H9 (cell line): ENCODE results near the gene FAM229B. TPM values are rescaled to one million over a fixed set of nuclear protein-coding genes. Genes with fewer than 3 reads are reported as not detected.

Source experiments
- DNase-seq: peaks from one replicate; pipeline ENCODE4 v3.0.0-alpha.2; 2017
- H2AFZ ChIP-seq: one replicate; pipeline ENCODE4 v1.6.1; 2013; ENCODE audit warnings: mild to moderate bottlenecking, low read length, control low read depth, moderate library complexity
- H2AK5ac ChIP-seq: 2 replicates; pipeline ENCODE4 v1.6.1; 2013; ENCODE audit warnings: low read length, control low read depth, mixed read lengths; ENCODE audit not compliant: insufficient read length
- H2BK120ac ChIP-seq: one replicate; pipeline ENCODE4 v1.6.1; 2013; ENCODE audit warnings: low read depth, mild to moderate bottlenecking, low read length, control low read depth, inconsistent platforms; ENCODE audit not compliant: poor library complexity, severe bottlenecking
- H2BK12ac ChIP-seq: 2 replicates; pipeline ENCODE4 v1.6.1; 2013; ENCODE audit warnings: low read length, control low read depth, mixed read lengths, low read depth; ENCODE audit not compliant: insufficient read length
- H2BK15ac ChIP-seq: 2 replicates; pipeline ENCODE4 v1.6.1; 2013; ENCODE audit warnings: low read depth, low read length, control low read depth
- H2BK20ac ChIP-seq: one replicate; pipeline ENCODE4 v1.6.1; 2013; ENCODE audit warnings: low read depth, mild to moderate bottlenecking, low read length, control low read depth, inconsistent platforms; ENCODE audit not compliant: poor library complexity, severe bottlenecking
- H2BK5ac ChIP-seq: 2 replicates; pipeline ENCODE4 v1.6.1; 2013; ENCODE audit warnings: low read length, control low read depth, mixed read lengths; ENCODE audit not compliant: insufficient read length
- H3K14ac ChIP-seq: 2 replicates; pipeline ENCODE4 v1.6.1; 2013; ENCODE audit warnings: low read length, control low read depth; ENCODE audit not compliant: insufficient read depth
- H3K18ac ChIP-seq: 2 replicates; pipeline ENCODE4 v1.6.1; 2013; ENCODE audit warnings: low read depth, mild to moderate bottlenecking, mixed read lengths, low read length, control low read depth; ENCODE audit not compliant: insufficient read length
- H3K23ac ChIP-seq: 2 replicates; pipeline ENCODE4 v1.6.1; 2013; ENCODE audit warnings: low read length, control low read depth, mixed read lengths, low read depth; ENCODE audit not compliant: insufficient read length
- H3K23me2 ChIP-seq: 2 replicates; pipeline ENCODE4 v1.6.1; 2013; ENCODE audit warnings: low read depth, mild to moderate bottlenecking, mixed read lengths, low read length, control low read depth; ENCODE audit not compliant: insufficient read length, poor library complexity, severe bottlenecking
- H3K27ac ChIP-seq: 2 replicates; pipeline ENCODE4 v1.5.1; 2013; ENCODE audit warnings: low read length, control low read depth, mixed read lengths, low read depth; ENCODE audit not compliant: insufficient read length
- H3K27me3 ChIP-seq: 2 replicates; pipeline ENCODE4 v1.6.1; 2013; ENCODE audit warnings: low read length, control low read depth, inconsistent platforms; ENCODE audit not compliant: insufficient read depth
- H3K4ac ChIP-seq: 2 replicates; pipeline ENCODE4 v1.6.1; 2013; ENCODE audit warnings: low read depth, mild to moderate bottlenecking, control low read depth, inconsistent platforms, low read length, moderate library complexity
- H3K4me1 ChIP-seq: 2 replicates; pipeline ENCODE4 v1.6.1; 2013; ENCODE audit warnings: low read length, control low read depth, inconsistent platforms; ENCODE audit not compliant: insufficient read depth
- H3K4me2 ChIP-seq: 2 replicates; pipeline ENCODE4 v1.6.1; 2013; ENCODE audit warnings: low read length, control low read depth, mixed read lengths; ENCODE audit not compliant: insufficient read length, insufficient read depth
- H3K56ac ChIP-seq: 2 replicates; pipeline ENCODE4 v1.6.1; 2013; ENCODE audit warnings: low read depth, mild to moderate bottlenecking, mixed read lengths, low read length, control low read depth; ENCODE audit not compliant: insufficient read length
- H3K79me1 ChIP-seq: 2 replicates; pipeline ENCODE4 v1.6.1; 2013; ENCODE audit warnings: low read depth, mild to moderate bottlenecking, moderate library complexity, low read length, control low read depth, inconsistent platforms; ENCODE audit not compliant: insufficient read depth, poor library complexity, severe bottlenecking
- H3K79me2 ChIP-seq: 2 replicates; pipeline ENCODE4 v1.6.1; 2013; ENCODE audit warnings: low read length, control low read depth, inconsistent platforms; ENCODE audit not compliant: insufficient read depth
- H3K9ac ChIP-seq: 2 replicates; pipeline ENCODE4 v1.6.1; 2013; ENCODE audit warnings: low read length, control low read depth, mixed read lengths; ENCODE audit not compliant: insufficient read length; ENCODE audit errors: extremely low read depth
- H3K9me3 ChIP-seq: one replicate; pipeline ENCODE4 v1.6.1; 2013; ENCODE audit warnings: low read depth, low read length, inconsistent platforms; ENCODE audit not compliant: control insufficient read depth
- H3T11ph ChIP-seq: one replicate; pipeline ENCODE4 v1.6.1; 2013; ENCODE audit warnings: mild to moderate bottlenecking, low read length, control low read depth, inconsistent platforms
- H4K20me1 ChIP-seq: one replicate; pipeline ENCODE4 v1.6.1; 2013; ENCODE audit not compliant: control insufficient read depth, insufficient read length, insufficient read depth
- H4K5ac ChIP-seq: 2 replicates; pipeline ENCODE4 v1.6.1; 2013; ENCODE audit warnings: low read depth, mild to moderate bottlenecking, mixed read lengths, low read length, control low read depth; ENCODE audit not compliant: insufficient read length
- H4K8ac ChIP-seq: replicated peaks from 2 replicates; pipeline ENCODE4 v1.6.1; 2013; ENCODE audit warnings: low read length, control low read depth, mixed read lengths, low read depth; ENCODE audit not compliant: insufficient read length
- H4K91ac ChIP-seq: 2 replicates; pipeline ENCODE4 v1.6.1; 2013; ENCODE audit warnings: low read depth, mild to moderate bottlenecking, moderate library complexity, mixed read lengths, low read length, control low read depth; ENCODE audit not compliant: insufficient read length
- H3K27ac Mint-ChIP-seq, 3 experiments: 2 replicates in 2 of 3; 3 replicates in 1 of 3; pipeline ENCODE4 v1.8.0; 2020 to 2021; ENCODE audit warnings: mixed read lengths in 3 of 3, mild to moderate bottlenecking in 1 of 3, moderate library complexity in 1 of 3
- H3K27me3 Mint-ChIP-seq: 2 replicates; pipeline ENCODE4 v1.8.0; 2021; ENCODE audit warnings: low read depth, mild to moderate bottlenecking, moderate library complexity, mixed read lengths
- H3K36me3 Mint-ChIP-seq, 3 experiments: 2 replicates in 2 of 3; 3 replicates in 1 of 3; pipeline ENCODE4 v1.8.0; 2020 to 2021; ENCODE audit warnings: low read depth in 3 of 3, mixed read lengths in 3 of 3; ENCODE audit not compliant: insufficient read depth in 1 of 3
- H3K4me1 Mint-ChIP-seq, 2 experiments: 2 replicates each; pipeline ENCODE4 v1.8.0; 2020; ENCODE audit warnings: mixed read lengths in 2 of 2
- H3K4me3 Mint-ChIP-seq, 2 experiments: 2 replicates in 1 of 2; 3 replicates in 1 of 2; pipeline ENCODE4 v1.8.0; 2020 to 2021; ENCODE audit warnings: mild to moderate bottlenecking in 2 of 2, mixed read lengths in 2 of 2, moderate library complexity in 1 of 2
- H3K9me3 Mint-ChIP-seq, 2 experiments: 2 replicates in 1 of 2; 3 replicates in 1 of 2; pipeline ENCODE4 v1.8.0; 2020; ENCODE audit warnings: mild to moderate bottlenecking in 2 of 2, mixed read lengths in 2 of 2, moderate library complexity in 1 of 2
- CTCF ChIP-seq: fragments of 200-600 bp; sonication (generic); conservative IDR thresholded peaks from 3 replicates; pipeline ENCODE4 v1.8.0; 2021; ENCODE audit warnings: antibody characterized with exemption, mild to moderate bottlenecking
- WGBS: extraction: QIAGEN DNeasy Blood & Tissue Kit; methylation state at CpG from one replicate; pipeline ENCODE4 v1.1.7; 2013; ENCODE audit warnings: missing lambda C conversion rate, low lambda C conversion rate, mixed read lengths; ENCODE audit not compliant: insufficient read length; ENCODE audit errors: extremely low coverage; 5-methylcytosine and 5-hydroxymethylcytosine counted together
- total RNA-seq: library from RNA; stranded (reverse); gene quantifications from 2 replicates; pipeline ENCODE4 v1.2.1, GENCODE V29; 2021

FAM229B gene
- total RNA-seq, 1 experiment from 2014 or later = 8.2 TPM

DNA sequence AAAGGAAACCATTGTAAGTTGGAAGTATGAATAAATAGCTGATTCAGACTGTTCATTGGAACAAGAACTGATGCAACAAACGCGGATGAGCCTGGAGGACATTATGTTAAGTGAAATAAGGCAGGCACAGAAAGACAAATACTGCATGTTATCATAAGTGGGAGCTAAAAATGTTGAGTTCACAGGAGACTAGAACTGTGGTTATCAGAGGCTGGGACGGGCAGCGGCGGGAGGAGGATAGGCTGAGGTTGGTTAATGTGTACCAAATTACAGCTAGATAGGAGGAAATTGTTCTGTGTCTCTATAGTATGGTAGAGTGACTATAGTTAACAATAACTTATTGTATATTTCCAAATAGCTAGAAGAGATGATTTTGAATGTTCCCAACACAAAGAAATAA lies 40.8 kb downstream of the FAM229B start:
- Histone ChIP-seq H3K4me1 (no peaks in the 10 kb centered on the region), H3K4me2 (no peak overlapping the region), H3K4ac (no peak overlapping the region), H2AFZ (no peak overlapping the region), H3K79me1 (no peaks in the 10 kb centered on the region), H3K56ac (no peak overlapping the region), H4K91ac (no peak overlapping the region), H2BK15ac (no peak overlapping the region), H4K8ac (no peak overlapping the region), H2BK120ac (no peak overlapping the region), H3K23ac (no peak overlapping the region), H3K18ac (no peak overlapping the region), H3K9ac (no peak overlapping the region), H4K20me1 (no peaks in the 10 kb centered on the region), H3K23me2 (no peaks in the 10 kb centered on the region), H3K27ac (no peak overlapping the region), H3K79me2 (no peaks in the 10 kb centered on the region), H2BK20ac (no peak overlapping the region), H3K9me3 (no peaks in the 10 kb centered on the region), H4K5ac (no peak overlapping the region), H2AK5ac (no peak overlapping the region), H2BK12ac (no peak overlapping the region), H3K27me3 (no peaks in the 10 kb centered on the region), H3K14ac (no peak overlapping the region), H3T11ph (no peak overlapping the region), H2BK5ac (no peak overlapping the region)
- Mint-ChIP-seq H3K4me3 (no peak overlapping the region), H3K4me1 (peaks cover 3 to 5% of the 10 kb centered on the region in 2 experiments; a peak in 1 of 4 replicates), H3K9me3 (no peaks in the 10 kb centered on the region), H3K27ac (no peak overlapping the region), H3K27me3 (no peaks in the 10 kb centered on the region), H3K36me3 (no peaks in the 10 kb centered on the region)
- TF ChIP-seq CTCF = no peak
- DNase-seq = no peak
- no CpG with 5 or more reads among the region's 5 CpGs for WGBS
